Superior temporal gyrus (tissue), 1 donor: Measurements from ENCODE around the gene TNNI3K.

Experiments
- DNase-seq: peaks from one replicate; pipeline ENCODE4 v3.0.0-alpha.2; 2016; ENCODE audit errors: extremely low spot score

Gene TNNI3K

DNA sequence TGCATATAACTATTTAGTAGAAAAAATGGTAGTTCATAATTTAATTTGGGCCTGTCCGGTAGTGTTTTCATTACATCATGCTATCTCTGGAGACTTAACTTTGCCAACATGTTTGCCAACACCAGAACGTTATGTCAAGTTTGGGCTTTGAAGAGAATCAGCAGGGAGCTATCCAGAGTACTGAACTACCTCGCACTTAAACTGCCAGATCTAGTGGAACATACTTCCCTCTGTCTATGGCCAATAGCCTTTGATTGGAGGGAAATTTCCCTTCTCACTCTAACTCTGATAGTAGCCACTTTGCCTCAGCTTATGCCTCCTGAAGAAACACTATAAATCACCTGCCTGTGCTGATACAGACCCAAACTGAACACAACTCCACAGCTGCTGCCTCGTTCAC, 267.2 kb downstream of the TNNI3K start:
- DNase-seq = no peak

DNA sequence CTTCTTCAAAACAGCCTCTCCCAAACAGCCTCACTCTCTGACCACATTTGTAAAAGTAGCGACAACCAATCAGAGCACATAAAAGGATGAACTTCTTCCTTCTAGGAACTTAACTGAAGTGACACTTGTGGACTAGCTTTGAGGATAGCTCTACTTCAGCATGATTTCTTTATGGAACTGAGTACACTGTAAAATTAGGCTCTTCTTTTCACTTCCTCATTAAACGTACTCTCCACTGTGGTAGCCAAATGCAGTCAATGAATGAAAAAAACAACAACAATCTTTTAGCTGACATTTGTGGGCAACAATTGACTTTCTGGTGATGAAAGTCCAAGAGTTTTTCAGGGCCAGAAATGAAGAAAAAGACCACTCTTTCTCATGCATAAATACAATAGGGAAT, 267.7 kb downstream of the TNNI3K start:
- DNase-seq = no peak

GRCh38 chr1:74504125-74504932, 269.1 kb downstream of the TNNI3K start:
- DNase-seq = peak; percentile 86

DNA sequence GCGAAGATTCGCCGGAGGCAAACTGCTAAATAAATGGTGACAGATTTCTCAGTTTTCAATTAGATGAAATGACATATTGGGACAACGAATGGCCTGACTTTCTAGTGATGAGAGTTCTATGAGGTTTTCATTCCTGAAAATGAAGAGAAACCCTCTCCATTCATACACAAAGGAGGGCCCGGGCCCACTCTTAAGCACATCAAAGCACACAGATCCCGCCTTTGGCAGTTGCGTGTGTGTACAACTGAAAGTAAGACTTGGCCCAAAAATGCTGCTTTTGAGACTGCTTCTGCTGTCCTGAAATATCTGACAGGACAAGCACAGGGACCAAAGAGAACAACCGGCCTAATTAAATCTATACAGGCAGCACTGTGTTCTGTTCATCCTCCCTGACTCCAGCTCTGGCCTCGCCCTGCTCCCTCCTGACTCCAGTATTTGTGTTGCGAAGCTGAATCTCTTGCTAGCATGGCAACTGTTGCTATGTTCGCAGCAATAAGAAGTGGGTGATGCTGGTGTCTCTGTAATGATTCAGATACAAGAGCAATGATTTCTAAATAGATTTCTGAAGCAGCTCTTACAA, 269.8 kb downstream of the TNNI3K start:
- peak; percentile 61 for DNase-seq

- peak; percentile 26 for DNase-seq
Measured at GRCh38 chr1:74505928-74506710, 270.9 kb downstream of the TNNI3K start.

DNA sequence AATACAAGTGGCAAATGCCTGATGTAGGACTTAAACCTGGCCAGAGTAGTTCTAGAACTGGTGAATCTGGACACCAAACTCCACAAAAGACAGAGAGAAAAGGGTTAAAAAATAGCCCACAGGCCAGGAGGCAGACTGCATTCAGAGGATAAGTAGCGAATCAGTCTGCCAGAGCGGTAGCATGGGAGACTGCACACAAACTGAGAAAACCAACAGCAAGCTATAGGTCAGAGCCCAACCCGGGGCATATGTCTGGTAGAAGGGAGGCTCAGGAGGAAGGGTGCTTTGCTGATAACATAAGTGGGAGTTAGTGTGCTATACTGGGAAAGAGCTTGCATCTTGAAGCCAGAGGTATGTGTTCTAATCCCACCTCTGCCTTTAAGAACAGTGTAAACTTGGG, 273.3 kb downstream of the TNNI3K start:
- DNase-seq = no peak

GRCh38 chr1:74512170-74512915, 277.2 kb downstream of the TNNI3K start, which contains the start of gene LRRC53:
TSS of gene LRRC53 (minus strand) at chr1:74512611. CDS start at chr1:74483349, 29,262 bp downstream.
- DNase-seq = peak; percentile 60

- DNase-seq = peak; percentile 79
Measured at GRCh38 chr1:74513411-74514300, 278.5 kb downstream of the TNNI3K start.

- DNase-seq = no peak
Measured at GRCh38 chr1:74517599-74518051, 282.4 kb downstream of the TNNI3K start.

DNA sequence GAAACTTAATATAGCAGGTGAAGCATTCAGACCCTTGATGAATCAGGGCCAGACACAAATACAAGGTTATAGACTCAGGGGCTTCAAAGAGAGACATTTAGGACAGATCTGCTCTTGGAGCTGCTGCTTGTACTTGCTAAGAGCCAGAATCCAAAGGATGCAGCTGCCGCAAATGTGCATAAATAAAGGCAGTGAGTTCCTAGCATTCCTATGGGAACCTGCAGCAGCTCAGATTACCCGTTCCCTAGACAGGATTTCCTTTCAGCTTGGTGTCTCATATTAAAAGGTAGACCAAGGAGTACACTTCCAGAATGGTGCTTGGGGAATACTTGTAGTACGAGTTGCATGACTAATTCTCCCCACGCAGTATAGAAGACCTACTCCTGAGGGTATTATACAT, 287.0 kb downstream of the TNNI3K start:
- peak; percentile 49 for DNase-seq

GRCh38 chr1:74523873-74524480, 288.8 kb downstream of the TNNI3K start:
- DNase-seq = no peak

GRCh38 chr1:74526708-74527107, 291.5 kb downstream of the TNNI3K start:
- no peak for DNase-seq

GRCh38 chr1:74528123-74528522, 292.9 kb downstream of the TNNI3K start:
- DNase-seq = no peak

GRCh38 chr1:74530892-74531291, 295.7 kb downstream of the TNNI3K start:
- no peak for DNase-seq

- DNase-seq = no peak
Measured at GRCh38 chr1:74531796-74532195, 296.6 kb downstream of the TNNI3K start.

DNA sequence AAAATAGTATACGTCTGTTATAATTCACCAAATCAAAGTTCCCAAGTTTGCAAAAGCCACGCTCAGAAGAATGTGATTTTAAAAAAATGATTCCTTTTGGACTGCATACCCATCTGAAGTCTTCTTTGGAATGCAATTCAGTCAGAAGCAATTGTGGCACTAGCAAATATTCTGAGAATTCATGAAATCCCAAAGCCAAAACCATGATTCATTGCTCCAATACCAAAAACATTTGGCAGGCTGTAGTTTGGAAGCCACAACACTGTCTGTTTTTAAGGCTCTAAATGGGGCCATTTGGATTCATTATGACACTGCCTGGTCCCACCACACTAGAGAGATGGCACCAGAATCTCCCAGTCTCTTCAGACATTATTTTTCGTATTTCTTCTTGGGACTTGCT, 299.1 kb downstream of the TNNI3K start:
- peak; percentile 42 for DNase-seq

- DNase-seq = no peak
Measured at GRCh38 chr1:74545821-74546220, 310.6 kb downstream of the TNNI3K start.

- no peak for DNase-seq
Measured at GRCh38 chr1:74548961-74549750, 314.0 kb downstream of the TNNI3K start.

- no peak for DNase-seq
Measured at GRCh38 chr1:74549932-74550331, 314.7 kb downstream of the TNNI3K start.
